ENCODE results near the gene P4HA2. TPM values are rescaled to one million over a fixed set of nuclear protein-coding genes. Genes with fewer than 3 reads are reported as not detected.

The P4HA2 gene
- polyA plus RNA-seq, 1 of the 3 experiments (the other 2 are of a cell fraction): 67.2 TPM

DNA sequence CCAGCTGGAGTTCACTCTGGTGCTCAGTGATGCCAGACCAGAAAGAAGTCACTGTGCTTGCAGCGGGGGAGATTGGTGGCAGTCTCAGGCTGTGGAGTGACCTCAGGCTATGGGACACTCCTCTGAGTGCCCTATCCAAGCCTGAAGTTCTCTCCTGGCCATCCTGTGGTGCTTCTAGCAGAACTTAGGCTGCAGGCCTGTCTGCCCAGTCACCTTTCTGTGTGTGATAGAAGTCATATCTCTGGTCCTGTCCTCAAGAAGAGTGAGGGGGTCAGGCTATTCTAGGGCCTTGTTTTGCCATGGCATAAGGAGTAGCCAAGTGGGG lies 39.1 kb upstream of the P4HA2 start:
- Histone ChIP-seq H3K79me2 (ENCODE audit: insufficient read depth) (peaks cover 2% of the 10 kb centered on the region; the same call in 1 of the 2 replicates), H3K36me3 (replicated peaks in 1 of 2; ENCODE audit: control insufficient read depth in 1 of 2, insufficient read depth in 2 of 2, low read length in 1 of 2) (peaks cover 0 to 32% of the 10 kb centered on the region in 2 experiments), H3K27ac (ENCODE audit: low read depth in 2 of 2, low read length in 1 of 2) (peak overlapping the region in 1 of 2 experiments; percentile 16; a peak in 1 of 4 replicates), H3K9ac (no peak overlapping the region; the same call in 1 of the 2 replicates), H3K27me3 (ENCODE audit: insufficient read depth) (no peaks in the 10 kb centered on the region), H4K20me1 (ENCODE audit: insufficient read depth) (no peaks in the 10 kb centered on the region), H3K4me2 (no peak overlapping the region), H3K4me1 (ENCODE audit: control insufficient read depth in 1 of 2, insufficient read depth in 2 of 2, low read depth in 1 of 2, low read length in 1 of 2) (peaks cover 42 to 77% of the 10 kb centered on the region in 2 experiments), H3K9me2 (no peaks in the 10 kb centered on the region), H3K9me3 (no peaks in the 10 kb centered on the region), H3K4me3 (ENCODE audit: low read depth in 2 of 2, low read length in 1 of 2) (no peak overlapping the region), H3F3A (replicated peaks; ENCODE audit: insufficient read depth) (peaks cover 15% of the 10 kb centered on the region), H2AFZ (ENCODE audit: low read depth) (no peak overlapping the region)
- CTCF ChIA-PET: interaction anchor here (3.3 kb wide), 1 partner anchor 29 kb away, joined by 16 read pairs; no protein-coding TSS in a partner anchor
- WGBS (ENCODE audit: low lambda C conversion rate): 100% methylated on average over 1 of the region's 1 CpG
- DNase-seq: no peak
- POLR2A ChIA-PET: interaction anchor here (1.3 kb wide), 1 partner anchor 27 kb away, joined by 5 read pairs; the partner anchor contains the start of gene SLC22A4
- no peak for TF ChIP-seq GATA2 (CRISPR knock-in tag; IDR thresholded peaks at IDR 0.05)
- TF ChIP-seq NFIC (IDR thresholded peaks at IDR 0.05; ENCODE audit: borderline replicate concordance): no peak
- no peak for TF ChIP-seq JUND (IDR thresholded peaks at IDR 0.05)
- TF ChIP-seq POLR2AphosphoS5 (IDR thresholded peaks at IDR 0.05; ENCODE audit: low read depth, low read length): no peak

DNA sequence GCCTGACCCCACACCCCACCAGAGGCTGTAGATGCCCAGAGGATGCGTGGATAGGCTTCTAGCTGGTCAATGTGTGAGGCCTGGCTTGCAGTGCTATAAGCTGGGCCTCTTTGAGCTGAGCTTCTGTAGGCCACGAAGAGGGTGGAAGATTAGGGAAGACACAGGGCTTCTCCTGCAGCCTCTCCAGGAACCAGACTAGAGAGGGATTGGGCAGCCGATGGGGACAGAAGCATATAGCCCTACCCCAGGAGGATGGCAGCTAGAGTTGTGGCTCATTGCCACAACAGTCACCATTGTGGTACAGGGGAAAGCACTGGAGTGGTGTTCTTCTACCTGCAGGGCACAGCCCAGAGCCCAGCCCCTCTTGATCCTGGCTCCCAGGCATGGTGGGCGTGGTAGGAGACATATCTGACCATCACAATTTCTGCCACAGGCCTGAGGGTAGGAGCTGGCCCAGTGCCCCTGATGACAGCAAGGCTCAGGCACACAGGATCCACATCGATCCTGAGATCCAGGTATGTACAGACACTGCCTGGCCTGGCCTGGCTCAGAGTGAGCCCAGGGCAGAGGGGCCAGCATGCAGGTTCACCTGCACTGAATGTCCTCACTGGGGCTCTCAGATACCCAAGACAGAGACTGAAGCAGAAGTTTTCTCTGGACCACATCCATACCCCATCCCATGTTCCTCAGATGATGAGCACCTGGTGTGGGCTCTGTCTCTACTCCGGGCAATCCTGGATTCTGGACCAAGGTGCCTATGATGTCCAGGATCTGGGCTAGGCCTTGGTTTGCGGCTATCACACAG lies 38.6 kb upstream of the P4HA2 start:
- Histone ChIP-seq H3K4me3 (ENCODE audit: low read depth in 2 of 2, low read length in 1 of 2) (no peak overlapping the region), H3K4me2 (peak overlapping the region; percentile 52; the same call in 1 of the 2 replicates), H3K36me3 (replicated peaks in 1 of 2; ENCODE audit: control insufficient read depth in 1 of 2, insufficient read depth in 2 of 2, low read length in 1 of 2) (peaks cover 0 to 30% of the 10 kb centered on the region in 2 experiments), H3K27ac (ENCODE audit: low read depth in 2 of 2, low read length in 1 of 2) (peak overlapping the region; percentile 71 to 92), H3K9me3 (no peaks in the 10 kb centered on the region), H3F3A (replicated peaks; ENCODE audit: insufficient read depth) (peaks cover 15% of the 10 kb centered on the region), H3K9ac (peak overlapping the region; percentile 58), H2AFZ (ENCODE audit: low read depth) (no peak overlapping the region), H4K20me1 (ENCODE audit: insufficient read depth) (no peaks in the 10 kb centered on the region), H3K79me2 (ENCODE audit: insufficient read depth) (peaks cover 6% of the 10 kb centered on the region), H3K27me3 (ENCODE audit: insufficient read depth) (no peaks in the 10 kb centered on the region), H3K4me1 (ENCODE audit: control insufficient read depth in 1 of 2, insufficient read depth in 2 of 2, low read depth in 1 of 2, low read length in 1 of 2) (peaks cover 47 to 83% of the 10 kb centered on the region in 2 experiments), H3K9me2 (no peaks in the 10 kb centered on the region)
- CTCF ChIA-PET: interaction anchor here (0.6 to 3.3 kb wide), 3 partner anchors 27 to 41 kb away, joined by 3 to 16 read pairs (median 4); no protein-coding TSS in a partner anchor
- 79% methylated on average over 4 of the region's 7 CpGs for WGBS (ENCODE audit: low lambda C conversion rate)
- POLR2A ChIA-PET: interaction anchor here (1.3 kb wide), 1 partner anchor 27 kb away, joined by 5 read pairs; the partner anchor contains the start of gene SLC22A4
- no peak for DNase-seq
- no peak for TF ChIP-seq JUND (IDR thresholded peaks at IDR 0.05)
- TF ChIP-seq, protein P1, sequence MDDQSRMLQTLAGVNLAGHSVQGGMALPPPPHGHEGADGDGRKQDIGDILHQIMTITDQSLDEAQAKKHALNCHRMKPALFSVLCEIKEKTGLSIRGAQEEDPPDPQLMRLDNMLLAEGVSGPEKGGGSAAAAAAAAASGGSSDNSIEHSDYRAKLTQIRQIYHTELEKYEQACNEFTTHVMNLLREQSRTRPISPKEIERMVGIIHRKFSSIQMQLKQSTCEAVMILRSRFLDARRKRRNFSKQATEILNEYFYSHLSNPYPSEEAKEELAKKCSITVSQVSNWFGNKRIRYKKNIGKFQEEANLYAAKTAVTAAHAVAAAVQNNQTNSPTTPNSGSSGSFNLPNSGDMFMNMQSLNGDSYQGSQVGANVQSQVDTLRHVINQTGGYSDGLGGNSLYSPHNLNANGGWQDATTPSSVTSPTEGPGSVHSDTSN (IDR thresholded peaks at IDR 0.05): no peak
- no peak for TF ChIP-seq RAD21 (IDR thresholded peaks at IDR 0.05; ENCODE audit: low read length)
- no peak for TF ChIP-seq POLR2AphosphoS5 (IDR thresholded peaks at IDR 0.05; ENCODE audit: low read depth, low read length)
- no peak for TF ChIP-seq YY1 (IDR thresholded peaks at IDR 0.05; ENCODE audit: low read depth)
- no peak for TF ChIP-seq TAF1 (IDR thresholded peaks at IDR 0.05; ENCODE audit: borderline replicate concordance, low read depth, low read length)
- no peak for TF ChIP-seq NFIC (IDR thresholded peaks at IDR 0.05; ENCODE audit: borderline replicate concordance)
- no peak for TF ChIP-seq RFX5 (IDR thresholded peaks at IDR 0.05; ENCODE audit: low read length)
- TF ChIP-seq SMC3 (IDR thresholded peaks at IDR 0.05; ENCODE audit: low read depth, low read length): no peak
- no peak for TF ChIP-seq GATA2 (CRISPR knock-in tag; IDR thresholded peaks at IDR 0.05)
- no peak for TF ChIP-seq TCF12 (IDR thresholded peaks at IDR 0.05)
- TF ChIP-seq CHD2 (IDR thresholded peaks at IDR 0.05; ENCODE audit: low read length, partially characterized antibody): no peak
- TF ChIP-seq FOSL2 (IDR thresholded peaks at IDR 0.05; ENCODE audit: borderline replicate concordance, low read depth): no peak
- TF ChIP-seq EP300 (IDR thresholded peaks at IDR 0.05; ENCODE audit: borderline replicate concordance in 1 of 2, low read depth in 1 of 2, low read length in 1 of 2): no peak
- no peak for TF ChIP-seq SIN3A (IDR thresholded peaks at IDR 0.05; ENCODE audit: borderline replicate concordance, low read depth, low read length)
- TF ChIP-seq MXI1 (IDR thresholded peaks at IDR 0.05; ENCODE audit: low read depth, low read length): no peak

Measured in SK-N-SH (cell line).